ENCODE data around the gene KLHL25.
A peak's percentile ranks its signal among the peaks of the same experiment; 100 is the strongest.
"Not testable (repeated sequence)": the region's sequence is repeated elsewhere in the genome, so short reads cannot be mapped to it uniquely, and the experiment has no call there.

KLHL25 gene

DNA sequence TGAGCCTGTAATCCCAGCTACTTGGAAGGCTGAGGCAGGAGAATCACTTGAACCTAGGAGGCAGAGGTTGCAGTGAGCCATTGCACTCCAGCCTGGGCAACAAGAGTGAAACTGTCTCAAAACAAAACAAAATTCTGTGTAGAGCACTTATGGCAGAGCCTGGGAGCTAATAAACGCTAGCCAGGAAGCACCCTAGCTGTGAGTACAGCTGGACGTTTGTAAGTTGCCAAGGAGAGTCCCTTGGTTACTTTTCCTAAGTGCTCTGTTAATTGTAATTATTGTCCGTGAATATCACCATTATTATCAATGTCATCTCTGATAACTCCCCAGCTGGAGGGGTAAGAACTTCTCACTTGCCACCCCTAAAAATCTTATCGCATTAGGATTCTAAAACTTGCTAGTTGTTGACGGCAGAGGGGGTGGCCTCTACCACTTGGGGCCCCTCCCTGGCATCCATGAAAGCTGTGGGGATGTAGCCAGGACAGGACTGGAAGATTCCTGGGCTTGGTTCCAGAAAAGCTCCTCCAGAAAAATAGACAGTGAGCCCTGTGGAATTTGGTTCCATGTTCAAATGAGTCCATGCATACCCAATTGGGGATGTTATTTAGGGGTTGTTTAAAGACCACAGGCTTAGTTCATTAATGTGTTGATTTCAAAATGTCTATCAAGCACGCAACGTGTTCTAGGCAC is 9.9 kb upstream of the KLHL25 start:
- no peak for DNase-seq

DNA sequence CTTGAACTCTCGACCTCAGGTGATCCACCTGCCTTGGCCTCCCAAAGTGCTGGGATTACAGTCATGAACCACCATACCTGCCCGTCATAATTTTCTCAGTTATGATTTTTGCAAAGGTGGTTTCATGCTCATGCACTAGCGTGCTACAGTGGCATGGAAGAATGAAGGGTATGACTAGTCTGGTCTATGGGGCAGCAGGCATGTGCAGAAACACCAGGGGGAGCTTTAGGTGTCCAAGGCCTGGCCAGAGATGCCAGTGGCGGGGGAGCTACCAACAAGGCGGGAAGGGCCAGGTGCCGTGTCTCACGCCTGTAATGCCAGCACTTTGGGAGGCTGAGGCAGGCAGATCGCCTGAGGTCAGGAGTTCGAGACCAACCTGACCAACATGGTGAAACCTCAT is 7.9 kb upstream of the KLHL25 start:
- DNase-seq: not testable (repeated sequence)

DNA sequence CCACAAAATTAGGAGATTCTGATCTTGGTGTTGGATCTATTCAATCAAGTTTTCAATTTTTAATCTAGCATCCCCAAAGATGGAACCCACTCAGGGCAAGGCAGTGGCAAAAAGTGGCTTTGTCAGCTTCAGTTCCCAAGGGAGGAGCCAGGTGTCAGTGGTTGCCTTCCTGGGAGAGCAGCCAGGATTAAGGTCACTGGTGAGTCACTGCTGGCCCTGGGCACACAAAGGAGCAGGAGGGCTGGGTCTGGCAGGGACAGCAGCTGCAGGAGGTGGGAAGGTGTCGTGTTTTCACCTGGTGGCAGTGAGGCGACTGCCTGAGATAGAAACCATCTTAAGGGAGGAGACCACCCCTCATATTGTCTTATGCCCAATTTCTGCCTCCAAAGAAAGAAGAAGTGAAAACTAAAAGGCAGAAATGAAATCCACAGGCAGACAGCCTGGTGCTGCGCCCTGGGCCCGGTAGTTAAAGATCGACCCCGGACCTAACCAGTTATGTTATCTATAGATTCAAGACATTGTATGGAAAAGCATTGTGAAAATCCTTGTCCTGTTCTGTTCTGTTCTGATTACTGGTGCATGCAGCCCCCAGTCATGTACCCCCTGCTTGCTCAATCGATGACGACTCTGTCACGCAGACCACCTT is 5.9 kb upstream of the KLHL25 start:
- peak; percentile 84 for DNase-seq

DNA sequence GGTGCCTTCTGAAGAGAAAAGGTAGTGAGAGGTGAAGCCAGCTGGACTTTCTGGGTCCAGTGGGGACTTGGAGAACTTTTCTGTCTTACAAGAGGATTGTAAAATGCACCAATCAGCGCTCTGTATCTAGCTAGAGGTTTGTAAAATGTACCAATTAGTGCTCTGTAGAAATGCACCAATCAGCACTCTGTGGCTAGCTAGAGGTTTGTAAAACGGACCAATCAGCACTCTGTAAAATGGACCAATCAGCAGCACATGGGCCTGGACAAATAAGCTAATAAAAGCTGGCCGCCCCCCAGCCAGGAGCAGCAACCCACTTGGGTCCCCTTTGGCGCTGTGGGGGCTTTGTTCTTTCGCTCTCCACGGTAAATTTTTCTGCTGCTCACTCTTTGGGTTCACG is 1.6 kb upstream of the KLHL25 start:
- not testable (repeated sequence) for DNase-seq

DNA sequence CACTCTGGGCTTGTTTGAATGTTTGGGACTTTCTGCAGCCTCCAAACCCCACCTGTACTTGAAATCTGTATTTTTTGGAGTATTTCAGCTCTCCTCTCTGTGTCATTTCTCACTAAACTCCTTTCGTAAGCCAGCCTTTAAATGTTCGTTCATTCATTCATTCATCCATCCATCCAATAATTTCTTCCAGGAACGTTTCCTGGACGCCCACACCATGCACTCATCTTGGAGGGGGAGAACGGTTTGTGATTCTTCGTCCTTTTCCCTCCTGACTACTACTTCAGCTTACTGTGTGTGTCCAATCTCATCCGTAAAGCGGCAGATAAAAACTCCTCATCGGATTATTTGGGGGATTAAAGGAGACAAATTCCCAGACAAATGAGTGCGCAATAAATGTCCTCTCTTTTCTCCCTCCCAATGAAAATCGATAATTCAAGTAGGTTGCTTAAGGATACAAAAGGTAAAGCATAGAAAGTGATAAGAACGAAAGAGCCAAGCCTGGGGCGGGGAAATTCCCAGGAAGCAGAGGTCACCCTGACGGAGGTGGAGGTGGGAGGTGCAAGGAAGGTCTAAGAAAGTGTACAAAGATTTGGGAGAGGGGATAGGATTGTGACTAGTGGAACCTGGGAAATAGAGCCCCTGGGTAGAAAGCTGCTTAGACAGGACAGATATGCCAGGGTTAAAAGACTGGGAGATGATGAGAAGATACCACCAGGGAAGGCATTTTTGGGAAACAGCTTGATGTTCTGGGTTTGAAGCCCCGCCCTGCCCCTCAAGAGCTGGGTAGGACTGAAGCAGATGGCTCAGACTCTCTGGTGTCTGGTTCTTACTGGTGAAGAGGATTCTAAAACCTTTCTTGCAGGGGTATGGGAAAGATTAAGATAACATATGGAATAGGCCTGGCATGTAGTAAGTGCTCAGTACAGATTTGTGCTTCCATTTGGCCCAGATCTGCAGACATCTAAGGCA is 896 bp upstream of the KLHL25 start:
- DNase-seq: no peak

DNA sequence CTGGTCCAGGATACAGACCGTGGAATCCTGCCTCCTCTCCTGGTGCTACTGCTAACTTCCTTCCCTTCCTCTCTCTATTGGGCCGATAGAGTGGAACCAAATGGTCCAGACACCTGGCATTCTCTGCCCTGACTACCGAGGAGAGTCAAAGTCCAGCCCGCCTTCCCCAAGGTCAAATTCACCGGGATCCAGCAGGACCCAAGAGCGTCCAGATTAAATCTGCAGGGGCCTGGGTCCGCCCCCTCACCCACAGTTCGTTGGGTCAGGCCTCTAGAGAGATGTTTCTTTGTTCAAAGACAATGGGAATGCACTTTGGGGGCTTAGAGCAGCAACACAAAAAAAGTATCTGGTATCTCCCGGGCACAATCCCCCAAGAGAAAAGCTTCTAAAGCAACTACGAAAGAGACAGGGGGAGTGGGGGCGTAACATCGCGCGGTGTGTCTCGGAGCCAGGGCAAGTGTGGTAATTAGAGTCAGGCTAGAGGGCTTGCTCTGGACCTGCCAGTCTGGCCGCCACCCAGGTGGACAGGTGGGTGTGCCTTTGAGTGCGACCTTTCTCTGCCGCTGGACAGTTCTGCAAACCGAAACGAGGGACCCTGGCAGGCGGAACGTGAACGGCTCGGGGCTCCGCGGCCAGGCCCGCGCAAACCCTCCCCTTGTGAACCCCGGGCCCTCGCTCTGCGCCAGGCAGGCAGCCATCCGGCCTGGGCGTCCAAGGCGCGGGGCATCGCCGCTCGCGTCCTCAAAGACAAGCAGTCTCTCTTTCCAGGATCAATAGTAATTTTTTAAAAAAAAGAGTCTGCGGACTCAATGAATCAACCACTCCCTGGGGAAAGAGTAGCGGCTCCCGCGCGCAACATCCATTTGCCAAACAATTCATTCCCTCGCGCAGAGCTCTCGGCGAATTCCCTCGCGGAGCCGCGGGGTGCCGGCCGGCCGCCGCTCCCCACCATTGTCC is 806 bp downstream of the KLHL25 start:
- no peak for DNase-seq

DNA sequence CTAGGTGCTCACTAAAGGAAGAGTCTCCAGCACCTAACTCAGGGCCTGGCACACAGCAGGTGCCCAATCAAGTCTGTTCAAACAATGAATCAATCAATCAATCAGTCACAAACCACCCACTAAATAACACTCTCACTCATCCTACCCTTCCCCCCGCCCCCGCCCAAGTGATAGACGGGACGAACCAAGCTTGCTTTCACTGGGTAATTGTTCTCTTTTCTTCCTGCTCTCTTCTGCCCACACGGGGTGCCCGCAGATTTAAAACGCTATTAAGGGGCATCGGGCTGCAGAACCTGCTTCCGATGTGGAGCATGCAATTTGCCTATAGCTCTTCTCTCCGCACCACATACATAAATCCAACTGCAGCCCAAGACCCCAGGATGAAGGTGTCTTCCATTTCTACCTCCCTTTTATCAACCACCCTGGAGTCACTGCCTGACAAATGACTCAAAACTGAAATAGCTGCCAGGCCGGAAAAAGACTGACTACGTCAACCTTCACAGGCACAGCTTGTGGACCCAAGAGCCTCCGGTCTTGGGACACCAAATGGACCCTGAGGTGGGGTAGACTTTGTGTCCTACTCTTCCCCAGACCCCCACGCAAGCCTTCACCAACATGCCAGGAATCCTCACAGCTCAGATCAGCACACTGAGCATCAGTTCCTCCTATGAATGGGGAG is 1.7 kb downstream of the KLHL25 start:
- DNase-seq: no peak

DNA sequence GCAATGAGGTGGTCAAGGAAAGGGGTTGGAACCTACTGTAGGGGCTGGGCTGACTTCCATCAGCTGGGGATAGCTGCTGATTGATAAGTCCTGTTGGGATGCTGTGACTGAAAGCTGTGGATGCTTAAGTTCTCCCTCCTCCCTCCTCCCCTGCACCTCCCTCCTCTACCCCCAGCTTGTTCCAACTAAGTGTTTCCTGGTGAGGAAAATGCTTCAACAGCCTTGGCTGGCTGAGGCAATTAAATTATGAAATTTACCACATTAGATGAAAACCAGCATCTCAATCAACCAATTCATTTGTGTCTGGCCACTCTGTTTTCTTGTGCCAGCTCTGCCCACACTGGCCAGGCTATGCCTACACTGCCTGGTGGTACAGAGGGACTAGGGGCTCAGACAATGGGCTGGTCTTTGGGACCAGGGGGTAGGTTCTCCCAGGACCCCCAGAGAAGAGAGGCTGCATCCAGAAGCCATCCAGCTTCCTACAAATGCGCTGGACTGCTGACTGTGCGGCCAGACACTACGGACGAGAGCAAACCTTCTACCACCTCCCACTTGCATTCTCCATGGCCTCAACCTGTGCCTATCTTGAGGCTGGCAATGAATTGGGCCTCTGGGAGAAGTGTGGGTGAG is 2.5 kb downstream of the KLHL25 start:
- no peak for DNase-seq

DNA sequence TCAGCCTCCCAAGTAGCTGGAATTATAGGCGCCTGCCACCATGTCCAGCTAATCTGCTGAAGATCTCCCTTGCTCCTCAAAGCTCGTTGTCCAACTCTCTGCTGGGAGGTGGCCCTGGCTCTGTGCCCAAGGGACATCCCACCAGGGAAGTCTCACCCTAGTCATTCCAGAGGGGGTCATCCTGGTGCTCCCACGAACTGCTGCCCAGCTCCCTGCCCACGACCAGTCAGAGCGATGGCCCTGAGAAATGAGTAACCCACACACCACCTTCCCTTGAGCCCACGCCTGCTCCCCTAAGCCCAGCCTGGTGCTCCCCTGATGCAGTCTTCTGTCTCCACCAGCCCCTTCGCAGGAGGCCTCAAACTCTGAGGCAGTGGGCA is 5.2 kb downstream of the KLHL25 start:
- no peak for DNase-seq

DNA sequence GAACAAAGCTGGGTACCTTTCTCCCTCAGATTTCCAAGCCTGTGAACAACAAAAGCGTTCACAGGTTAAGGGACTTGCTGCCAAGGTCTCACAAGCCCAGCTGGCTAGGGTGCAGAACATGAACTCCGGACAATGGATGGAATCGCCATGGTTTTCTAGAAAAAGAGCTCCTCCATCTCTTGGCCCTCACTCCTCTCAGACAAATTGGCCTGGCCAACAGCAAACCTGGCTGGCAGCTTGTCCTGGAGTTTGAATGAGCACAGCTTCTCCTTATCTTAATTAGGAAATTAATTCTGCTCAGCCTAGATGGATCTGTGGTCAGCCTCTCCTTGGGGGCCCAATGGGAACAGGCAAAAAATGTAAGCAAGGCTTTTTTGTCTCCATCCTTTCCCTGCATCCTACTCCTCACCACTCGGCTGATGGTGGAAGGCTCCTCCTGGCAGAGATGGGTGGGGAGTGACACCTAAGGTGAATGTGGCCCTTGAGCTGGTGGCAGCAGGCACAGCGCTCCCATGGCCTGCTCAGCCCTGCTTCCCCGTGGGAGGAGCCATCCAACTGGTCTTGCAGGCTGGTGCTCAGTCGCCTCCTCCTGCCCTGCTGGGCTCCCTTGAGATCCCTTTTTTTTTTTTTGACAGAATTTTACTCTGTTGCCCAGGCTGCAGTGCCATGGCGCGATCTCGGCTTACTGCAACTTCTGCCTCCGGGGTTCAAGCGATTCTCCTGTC is 5.8 kb downstream of the KLHL25 start:
- no peak for DNase-seq

DNA sequence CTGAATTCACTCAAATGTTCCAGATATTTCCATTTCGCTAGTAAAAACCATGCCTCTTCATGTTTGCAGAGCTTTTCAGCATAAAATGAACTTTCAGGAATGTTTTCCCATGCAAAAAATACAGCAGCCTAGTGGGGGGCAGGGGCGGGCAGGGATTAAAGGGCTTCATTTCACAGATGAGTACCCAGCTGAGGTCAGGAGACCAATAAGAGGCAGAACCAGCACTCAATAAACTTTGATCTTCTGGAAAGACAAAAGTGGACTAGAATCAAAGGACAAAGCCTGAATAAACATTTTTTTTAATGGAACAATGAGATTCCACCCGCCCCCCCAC is 8.0 kb downstream of the KLHL25 start:
- DNase-seq: no peak

DNA sequence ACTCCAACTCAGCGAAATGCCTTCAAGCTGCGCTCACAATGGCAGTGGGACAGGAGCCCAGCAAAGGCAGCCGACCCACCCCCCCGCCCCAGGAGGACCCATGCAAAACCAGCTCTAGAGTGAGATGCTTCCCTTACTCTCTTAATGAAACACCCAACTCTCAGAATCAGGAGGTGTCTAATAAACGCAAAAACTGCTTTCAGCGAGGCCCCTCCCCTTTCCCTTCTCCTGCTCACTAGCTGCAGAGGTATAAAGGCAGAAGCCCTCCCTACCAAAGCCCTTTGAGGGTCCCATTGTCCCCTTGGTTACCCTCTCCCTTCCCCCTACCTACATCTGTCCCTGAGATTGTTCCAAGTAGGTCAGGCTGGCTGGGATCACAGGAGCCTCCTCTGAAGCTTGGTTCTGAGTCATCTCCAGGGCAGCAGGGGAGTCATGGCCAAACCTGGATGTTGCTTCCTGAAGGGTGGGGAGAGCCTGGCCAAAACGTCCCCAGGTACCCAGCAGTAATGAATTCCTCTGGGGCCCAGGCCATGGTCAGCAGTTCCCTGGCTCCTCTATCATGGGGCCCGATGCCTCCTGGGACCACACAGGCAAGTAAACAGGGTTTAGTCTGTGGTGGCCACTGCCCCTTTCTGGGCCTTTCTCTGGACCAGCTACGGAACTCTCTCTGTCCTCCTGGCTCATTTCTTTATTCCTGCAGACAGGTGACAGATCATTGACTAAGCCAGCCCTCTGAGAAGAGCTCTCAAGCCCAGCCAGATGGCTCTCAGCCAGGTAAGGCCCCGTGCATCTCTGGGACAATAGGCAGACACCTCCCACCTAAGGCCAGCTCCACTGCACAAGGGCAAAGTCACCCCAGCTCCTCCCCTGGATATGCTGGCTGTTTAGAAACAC is 8.6 kb downstream of the KLHL25 start:
- DNase-seq: peak; percentile 80

DNA sequence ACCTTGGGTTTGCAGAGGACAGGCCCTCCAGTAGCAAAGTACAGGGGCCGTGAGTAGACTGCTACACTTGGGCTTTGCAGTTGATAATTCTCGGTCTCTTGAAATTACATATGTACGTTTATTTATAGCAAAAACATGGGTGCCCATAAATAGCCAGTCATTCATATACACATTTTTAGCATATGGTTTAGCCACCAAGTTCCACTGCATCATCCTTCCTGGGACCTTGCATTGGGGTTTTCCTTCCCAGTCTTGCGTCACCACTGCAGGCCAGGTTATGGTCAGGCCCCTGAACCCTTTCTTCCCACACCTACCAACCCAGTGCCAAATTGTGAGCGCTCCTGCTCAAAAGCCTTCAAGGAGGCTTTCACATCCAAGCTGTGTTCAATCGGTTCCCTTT is 12.7 kb downstream of the KLHL25 start:
- no peak for DNase-seq

DNA sequence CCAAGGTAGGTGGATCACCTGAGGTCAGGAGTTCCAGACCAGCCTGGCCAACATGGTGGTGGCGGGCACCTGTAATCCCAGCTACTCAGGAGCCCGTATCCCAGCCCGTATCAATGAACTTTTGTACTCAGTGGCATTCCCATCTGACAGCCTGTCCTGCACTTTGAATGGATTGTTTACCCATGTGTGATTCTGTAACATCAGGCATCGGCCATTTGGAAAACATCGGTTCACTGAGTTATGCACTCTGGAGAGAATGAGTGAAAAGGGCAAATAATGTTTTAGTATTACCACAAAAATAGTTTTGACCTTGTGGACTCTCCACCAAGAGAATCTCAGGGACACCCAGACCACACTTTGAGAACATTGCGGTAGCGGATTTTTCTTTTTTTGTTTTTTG is 13.6 kb downstream of the KLHL25 start:
- DNase-seq: no peak

DNA sequence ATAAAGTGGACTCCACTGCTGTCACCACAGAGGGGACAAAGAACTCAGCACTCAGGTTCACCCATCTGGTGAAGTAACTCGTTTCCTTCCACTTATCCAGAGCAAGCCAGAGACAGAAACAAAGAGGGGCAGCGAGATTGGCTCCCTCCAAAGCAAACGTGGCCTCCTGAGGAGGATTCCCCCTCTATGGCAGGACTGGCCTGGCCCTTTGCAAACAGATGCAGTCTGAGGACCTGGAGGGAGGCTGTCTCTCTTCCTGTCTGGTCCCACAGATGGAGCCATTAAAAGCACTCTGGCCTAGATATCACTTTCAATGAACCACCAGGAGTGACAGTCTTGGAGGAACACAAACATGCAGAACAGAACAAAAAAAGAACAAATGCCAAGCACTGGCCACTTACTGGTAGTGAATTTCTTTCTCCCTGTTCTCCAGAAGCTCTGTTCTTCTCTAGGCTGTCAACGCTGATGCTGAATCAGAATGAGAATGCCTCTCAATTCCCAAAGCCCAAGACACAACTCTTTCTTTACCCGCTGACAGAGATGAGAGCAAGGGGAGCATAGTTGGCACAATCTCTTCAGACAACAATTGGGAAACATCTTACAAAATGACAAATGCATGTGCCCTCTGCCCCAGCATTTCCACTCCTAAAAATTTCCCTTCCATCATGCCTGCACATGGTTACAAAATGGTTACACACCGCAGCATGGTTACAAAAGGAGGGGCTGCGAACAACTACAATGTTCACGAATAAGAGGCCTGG is 14.3 kb downstream of the KLHL25 start:
- no peak for DNase-seq

DNA sequence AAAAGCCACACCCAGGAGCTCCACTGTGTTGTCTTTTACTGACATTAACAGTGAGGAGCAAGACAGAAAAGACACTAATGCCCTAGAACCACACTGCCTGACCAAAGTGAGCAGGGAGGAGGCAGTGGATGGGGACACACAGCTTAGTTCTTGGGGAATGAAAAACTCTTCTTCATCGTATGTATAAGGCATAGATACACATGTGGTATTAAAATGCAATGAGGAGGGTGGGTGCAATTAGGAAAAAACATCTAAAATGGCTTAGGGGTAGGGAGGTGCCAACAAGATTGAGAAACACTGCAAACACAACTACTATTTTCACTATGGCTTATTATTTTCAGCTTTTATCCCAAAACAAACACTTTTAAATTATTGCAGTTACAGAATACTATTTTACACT is 15.5 kb downstream of the KLHL25 start:
- DNase-seq: no peak

DNA sequence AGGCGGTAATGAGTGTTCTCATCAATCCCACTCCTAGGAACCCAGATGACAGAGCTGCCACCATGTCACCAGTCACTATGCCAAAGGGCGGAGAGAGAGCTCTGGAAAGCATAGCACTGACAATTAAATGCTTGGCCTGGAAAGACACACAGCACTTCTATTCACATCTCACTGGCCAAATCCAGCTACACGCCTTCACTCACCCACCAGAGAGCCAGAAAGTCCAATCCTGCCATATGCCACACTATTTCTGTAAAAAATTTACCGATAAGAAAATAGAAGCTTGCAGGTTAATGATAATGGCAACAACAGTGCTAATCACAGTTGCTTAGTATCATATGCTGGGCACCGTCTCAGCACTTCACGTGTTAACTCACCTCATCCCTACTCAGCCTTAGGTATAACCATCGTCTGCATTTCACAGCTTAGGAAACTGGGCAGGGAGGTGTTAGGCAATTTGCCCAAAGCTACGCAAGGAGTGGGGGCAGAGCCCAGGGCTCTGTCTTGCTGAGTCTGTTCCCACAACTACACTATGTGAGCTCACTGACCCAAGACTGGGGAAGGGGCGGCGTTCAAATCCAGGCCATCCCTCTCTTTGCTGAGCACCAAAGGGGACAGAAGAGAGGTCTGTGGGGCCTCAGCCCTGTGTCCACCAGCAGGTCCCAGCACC is 16.5 kb downstream of the KLHL25 start:
- DNase-seq: no peak

All from NCI-H774 (cell line).